Gastroesophageal sphincter (tissue), 3 donors: ENCODE data around the gene TTC9.

Experiments used
- POLR2A ChIP-seq, 2 donors: fragments of 450-650 bp; IDR thresholded peaks; one replicate each; pipeline ENCODE4 v1.6.1; 2017; ENCODE audit warnings: antibody characterized with exemption in 2 of 2, mild to moderate bottlenecking in 2 of 2, moderate library complexity in 1 of 2
- TF ChIP-seq, protein P1 (sequence below), 4 experiments: fragments of 200-600 bp in 2 of 4; fragments of 450-650 bp in 2 of 4; sonication (generic) in 1 of 4; IDR thresholded peaks; one replicate each; pipeline ENCODE4 v1.5.1; 2017 to 2019; ENCODE audit warnings: antibody characterized with exemption in 4 of 4, mild to moderate bottlenecking in 2 of 4, moderate library complexity in 2 of 4

DNA sequence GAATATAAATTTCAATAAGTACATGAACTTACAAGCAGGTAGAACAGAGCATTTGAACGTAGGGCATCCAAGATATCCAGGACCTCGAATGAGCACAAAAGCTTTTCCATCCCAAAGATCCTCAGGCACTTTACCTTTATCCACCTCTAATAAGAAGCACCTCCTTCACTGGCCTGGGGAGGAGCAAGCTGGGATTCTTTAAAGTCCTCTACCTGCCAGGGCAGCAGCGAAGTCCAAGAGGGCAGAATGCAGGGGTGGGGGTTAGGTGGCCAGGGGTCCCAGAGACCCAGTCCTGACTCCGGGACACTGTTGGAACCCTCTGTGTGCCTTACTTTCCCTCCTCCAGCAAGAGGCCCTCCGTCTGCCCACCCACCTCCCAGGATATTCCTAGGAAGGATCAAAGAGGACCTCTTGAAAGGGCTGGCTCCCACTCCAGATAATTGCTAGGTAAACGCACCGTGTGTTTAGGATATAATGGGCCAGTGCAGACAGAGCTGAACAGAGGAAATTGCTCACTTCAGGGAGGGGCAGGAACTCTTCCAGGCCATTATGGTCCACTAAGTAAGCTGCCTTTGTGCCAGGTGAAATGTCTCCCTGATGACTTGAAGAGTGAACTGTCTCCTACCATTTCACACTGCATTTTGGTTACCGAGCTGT is 68.1 kb downstream of the TTC9 start:
- TF ChIP-seq, protein P1, sequence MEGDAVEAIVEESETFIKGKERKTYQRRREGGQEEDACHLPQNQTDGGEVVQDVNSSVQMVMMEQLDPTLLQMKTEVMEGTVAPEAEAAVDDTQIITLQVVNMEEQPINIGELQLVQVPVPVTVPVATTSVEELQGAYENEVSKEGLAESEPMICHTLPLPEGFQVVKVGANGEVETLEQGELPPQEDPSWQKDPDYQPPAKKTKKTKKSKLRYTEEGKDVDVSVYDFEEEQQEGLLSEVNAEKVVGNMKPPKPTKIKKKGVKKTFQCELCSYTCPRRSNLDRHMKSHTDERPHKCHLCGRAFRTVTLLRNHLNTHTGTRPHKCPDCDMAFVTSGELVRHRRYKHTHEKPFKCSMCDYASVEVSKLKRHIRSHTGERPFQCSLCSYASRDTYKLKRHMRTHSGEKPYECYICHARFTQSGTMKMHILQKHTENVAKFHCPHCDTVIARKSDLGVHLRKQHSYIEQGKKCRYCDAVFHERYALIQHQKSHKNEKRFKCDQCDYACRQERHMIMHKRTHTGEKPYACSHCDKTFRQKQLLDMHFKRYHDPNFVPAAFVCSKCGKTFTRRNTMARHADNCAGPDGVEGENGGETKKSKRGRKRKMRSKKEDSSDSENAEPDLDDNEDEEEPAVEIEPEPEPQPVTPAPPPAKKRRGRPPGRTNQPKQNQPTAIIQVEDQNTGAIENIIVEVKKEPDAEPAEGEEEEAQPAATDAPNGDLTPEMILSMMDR (IDR thresholded peaks at IDR 0.05), result no peak
- TF ChIP-seq POLR2A (IDR thresholded peaks at IDR 0.05), result no peak
